HG03064 (cell line): ENCODE measurements around the gene TM9SF2.
"Not testable (repeated sequence)": the region's sequence is repeated elsewhere in the genome, so short reads cannot be mapped to it uniquely, and the experiment has no call there.

Experiments
- ATAC-seq: cut with Tn5 transposase; IDR thresholded peaks from one replicate; pipeline ENCODE4 v1.9.1; 2021; ENCODE audit warnings: low read depth; ENCODE audit not compliant: unreplicated experiment

TM9SF2 gene

GRCh38 chr13:99491750-99492149 lies 9.5 kb upstream of the TM9SF2 start:
- not testable (repeated sequence) for ATAC-seq

- ATAC-seq: no peak
These were observed 5.6 kb upstream of the TM9SF2 start for GRCh38 chr13:99495466-99496183.

GRCh38 chr13:99496184-99497142 lies 4.8 kb upstream of the TM9SF2 start:
- ATAC-seq: peak; percentile 38

- peak; percentile 39 for ATAC-seq
These were observed 2.8 kb upstream of the TM9SF2 start for GRCh38 chr13:99498171-99499161.

DNA sequence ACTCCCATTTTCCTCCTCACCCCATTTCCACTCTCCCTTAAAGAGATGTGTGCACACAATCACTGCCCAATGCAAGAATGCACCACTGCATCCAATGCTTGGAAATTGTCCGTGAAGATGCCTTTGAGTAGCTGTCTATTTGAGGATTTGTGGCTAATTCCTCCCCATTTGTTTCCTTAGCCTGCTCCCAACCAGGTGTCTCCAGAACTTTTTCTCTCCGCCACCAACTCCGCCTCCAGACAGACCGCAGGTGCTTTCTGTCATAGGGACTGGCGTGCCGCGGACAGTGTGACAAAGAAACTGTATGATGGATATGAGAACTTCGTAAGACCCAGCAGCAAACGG lies 461 bp upstream of the TM9SF2 start:
- ATAC-seq: peak; percentile 8

GRCh38 chr13:99501848-99502301 lies 603 bp downstream of the TM9SF2 start:
- no peak for ATAC-seq

DNA sequence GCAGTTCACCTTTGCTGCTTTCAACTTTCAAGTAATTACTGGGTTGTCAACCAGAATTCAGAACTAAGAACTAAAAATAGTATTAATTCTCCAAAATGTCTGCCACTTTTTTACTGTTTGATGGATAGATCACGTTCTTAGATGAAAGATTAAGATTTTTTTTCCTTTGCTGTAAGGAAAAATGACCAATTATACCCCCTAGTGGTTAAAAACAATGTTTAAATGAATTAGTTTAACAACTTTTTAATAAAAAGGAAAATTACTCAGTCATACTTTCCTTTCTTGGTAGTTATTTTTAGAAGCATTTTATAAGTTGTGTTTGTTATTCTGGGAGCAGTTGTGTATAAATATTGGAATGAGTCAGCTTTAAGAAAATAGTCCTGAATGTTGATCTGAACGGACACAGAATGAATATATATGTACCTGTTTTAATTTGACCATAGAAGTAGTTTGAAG lies 4.6 kb downstream of the TM9SF2 start:
- no peak for ATAC-seq

DNA sequence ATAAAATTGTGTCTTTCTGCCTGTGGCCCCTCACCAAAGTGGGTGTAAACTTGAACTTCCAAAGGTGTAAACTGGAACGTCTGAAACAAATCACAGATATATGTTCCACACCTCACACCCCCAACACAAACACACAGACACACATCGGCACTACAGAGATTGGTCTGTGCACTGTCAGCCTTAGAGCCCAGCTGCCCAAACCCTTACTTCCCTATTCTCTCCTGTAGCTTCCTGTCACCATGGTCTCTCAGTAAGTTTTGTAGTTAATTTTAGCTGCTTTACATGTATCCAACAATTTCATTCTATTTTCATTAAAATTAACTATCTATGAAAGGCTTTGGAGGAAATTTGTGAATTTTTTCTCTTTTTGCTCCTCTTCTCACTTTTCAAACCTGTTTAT lies 5.4 kb downstream of the TM9SF2 start:
- ATAC-seq: peak; percentile 84

DNA sequence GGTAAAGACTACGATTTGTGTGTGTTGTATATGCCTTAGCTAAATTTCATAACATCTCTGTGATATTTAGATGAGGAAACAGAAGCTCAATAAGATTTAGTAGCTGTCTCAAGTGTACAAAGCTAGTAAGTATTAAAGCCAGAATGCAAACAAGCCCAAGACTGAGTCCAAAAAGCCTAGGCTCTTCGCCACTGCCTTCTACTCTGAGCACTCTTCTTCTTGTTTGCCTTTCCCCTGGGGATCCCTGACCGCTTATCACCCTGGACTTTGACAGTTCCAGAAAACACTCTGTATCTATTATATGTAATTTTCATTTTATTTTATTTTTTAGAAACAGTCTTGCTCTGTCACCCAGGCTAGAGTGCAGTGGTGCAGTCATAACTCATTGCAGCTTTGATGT lies 5.8 kb downstream of the TM9SF2 start:
- ATAC-seq: peak; percentile 16

GRCh38 chr13:99507551-99507950 lies 6.3 kb downstream of the TM9SF2 start:
- no peak for ATAC-seq

DNA sequence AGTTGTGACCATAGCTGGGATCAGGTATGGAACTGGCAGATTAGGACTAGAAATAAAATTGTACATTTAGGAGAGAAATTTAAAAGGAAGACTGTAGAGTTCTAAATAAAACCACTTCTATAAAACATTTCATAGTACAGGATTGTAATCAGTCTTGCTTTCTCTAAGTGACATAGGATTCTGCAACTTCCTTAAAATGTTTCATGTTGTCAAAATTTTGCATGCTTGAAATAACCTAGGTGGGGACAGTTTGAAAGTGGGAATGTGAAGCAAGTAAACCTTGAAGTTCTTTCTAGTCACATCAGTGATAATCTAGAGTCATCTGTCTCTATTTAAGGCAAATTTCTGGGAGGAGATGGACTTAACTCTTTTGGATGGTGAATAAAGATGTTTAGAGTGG lies 6.7 kb downstream of the TM9SF2 start:
- ATAC-seq: no peak

DNA sequence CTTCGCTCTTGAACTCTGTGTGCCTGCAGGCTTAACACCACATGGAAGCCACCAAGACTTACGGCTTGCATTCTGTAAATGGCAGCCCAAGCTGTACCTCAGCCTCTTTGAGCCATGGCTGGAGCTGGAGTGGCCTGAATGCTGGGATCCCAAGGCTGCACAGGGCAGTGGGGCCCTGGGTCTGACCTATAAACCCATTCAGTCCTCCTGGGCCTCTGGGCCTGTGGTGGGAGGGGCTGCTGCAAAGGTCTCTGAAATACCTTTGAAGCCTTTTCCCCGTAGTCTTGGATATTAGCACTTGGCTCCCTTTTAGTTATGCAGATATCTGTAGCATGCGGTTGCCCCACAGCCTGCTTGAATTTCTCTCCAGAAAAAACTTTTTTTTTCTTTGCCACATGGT lies 8.2 kb downstream of the TM9SF2 start:
- no peak for ATAC-seq

DNA sequence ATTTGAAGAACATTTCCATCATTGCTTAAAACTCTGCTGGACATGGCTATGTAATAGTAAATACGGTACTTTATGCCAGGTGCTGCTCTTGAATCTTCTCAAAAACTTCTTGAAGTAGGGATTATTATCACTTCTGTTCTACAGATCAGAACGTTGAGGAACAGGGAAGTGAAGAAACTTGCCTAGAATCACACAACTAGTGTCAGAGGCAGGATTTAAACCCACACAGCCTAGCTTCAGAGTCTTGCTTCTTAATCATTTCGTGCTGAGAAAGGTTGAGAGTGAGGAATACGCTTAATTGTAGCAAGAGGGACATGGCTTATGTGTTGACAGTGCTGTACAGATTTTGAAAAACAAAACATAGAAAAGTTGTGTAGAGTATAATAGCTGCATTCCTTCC lies 13.5 kb downstream of the TM9SF2 start:
- ATAC-seq: no peak

DNA sequence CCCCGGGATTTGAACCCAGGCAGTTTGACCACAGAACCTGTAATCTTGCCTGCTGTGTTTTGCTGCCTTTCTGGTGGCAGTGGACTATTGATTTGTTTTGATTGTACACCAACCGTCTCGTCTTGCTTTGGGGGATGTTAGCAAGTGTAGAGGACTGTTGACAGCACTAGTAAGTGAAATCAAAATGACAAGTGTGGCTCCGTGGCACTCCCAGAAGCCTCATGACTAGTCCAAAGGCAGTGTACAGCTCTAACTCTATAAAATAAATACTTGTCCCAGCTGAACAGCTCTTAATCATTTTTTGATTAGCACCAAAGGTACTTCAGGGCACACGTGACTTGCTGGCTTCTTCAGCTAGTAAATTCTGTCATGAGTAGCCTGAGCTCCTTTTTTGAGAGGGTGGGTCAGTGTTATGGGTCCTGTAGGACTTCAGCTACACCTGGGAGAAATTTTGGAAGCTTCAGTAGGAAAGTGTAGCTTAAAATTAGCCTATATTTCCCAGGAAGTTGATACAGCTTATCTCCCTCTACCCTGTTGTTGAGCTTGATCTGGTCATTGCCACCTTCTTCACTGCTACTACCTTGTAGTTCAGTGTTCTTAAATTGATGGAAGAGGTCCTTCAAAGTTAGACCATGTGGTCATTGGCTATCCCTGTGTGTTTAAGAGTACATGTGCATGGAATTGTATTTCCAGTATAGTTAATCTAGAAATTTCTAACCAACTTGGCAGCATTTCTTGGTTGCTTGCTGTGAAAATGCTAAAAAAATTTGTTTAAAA lies 15.1 kb downstream of the TM9SF2 start:
- no peak for ATAC-seq

DNA sequence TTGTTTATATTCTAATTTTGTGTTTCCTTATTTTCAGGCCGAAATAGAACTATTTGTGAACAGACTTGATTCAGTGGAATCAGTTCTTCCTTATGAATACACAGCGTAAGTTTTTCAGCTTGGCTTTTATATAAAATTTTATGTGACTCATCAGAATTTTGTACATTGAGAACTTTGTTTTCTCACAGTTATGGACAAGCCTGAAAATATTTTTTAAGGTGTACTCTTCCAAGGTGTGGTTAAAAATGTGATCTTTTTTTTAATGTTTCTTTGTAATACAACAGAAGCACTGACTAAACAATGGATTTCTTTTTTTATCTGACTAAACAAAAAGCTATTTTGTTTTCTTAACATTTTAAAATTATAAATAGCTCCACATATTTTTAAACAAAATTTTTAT lies 16.3 kb downstream of the TM9SF2 start:
- ATAC-seq: no peak

DNA sequence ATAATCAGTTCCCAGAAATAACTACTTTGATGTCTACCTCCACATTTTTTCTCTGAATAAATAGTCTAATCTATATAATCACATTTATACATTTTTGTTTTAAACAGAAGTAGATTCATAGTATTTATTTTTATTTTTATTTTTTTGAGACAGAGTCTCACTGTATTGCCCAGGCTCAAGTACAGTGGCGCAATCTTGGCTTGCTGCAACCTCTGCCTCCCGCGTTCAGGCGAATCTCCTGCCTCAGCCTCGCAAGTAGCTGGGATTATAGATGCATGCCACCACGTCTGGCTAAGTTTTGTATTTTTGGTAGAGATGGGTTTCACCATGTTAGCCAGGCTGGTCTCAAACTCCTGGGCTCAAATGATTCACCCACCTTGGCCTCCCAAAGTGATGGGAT lies 16.7 kb downstream of the TM9SF2 start:
- no peak for ATAC-seq

DNA sequence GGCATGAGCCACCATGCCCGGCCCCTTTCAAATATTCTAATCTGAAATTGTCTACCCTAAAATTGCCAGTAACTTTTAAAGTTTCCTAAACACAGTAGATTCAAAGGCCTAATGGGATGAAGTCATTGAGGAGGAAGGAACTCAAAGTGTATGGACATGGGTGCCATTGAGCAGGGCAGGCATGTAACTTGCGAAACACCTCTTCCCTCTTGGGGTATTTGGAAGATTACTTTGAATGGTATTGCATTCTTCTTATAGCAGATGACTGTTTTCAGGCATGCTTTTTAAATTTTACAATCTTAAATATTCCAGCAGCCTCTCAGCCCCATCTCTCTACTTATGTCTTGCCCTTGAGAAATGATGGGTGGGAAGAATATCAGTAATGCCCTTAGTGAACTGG lies 21.0 kb downstream of the TM9SF2 start:
- ATAC-seq: no peak

DNA sequence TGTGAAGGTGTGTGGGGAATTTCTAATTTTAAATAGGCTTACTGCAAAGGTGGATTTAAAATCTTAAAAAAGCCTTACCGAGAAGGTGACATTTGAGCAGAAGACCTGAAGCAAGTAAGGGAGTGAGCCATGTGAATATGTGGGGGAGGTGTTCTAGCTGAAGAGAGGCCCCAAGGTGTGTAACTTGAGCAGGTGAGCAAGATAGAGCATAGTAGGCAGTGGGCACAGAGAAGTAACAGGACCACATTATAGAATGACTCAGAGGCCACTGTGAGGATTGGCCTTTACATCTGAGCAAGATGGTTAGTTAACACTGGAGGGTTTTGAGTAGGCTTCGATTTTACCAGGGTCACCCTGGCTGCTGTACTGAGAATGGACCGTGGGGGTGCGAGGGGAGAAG lies 22.6 kb downstream of the TM9SF2 start:
- ATAC-seq: no peak

GRCh38 chr13:99525967-99526366 lies 24.7 kb downstream of the TM9SF2 start:
- no peak for ATAC-seq

DNA sequence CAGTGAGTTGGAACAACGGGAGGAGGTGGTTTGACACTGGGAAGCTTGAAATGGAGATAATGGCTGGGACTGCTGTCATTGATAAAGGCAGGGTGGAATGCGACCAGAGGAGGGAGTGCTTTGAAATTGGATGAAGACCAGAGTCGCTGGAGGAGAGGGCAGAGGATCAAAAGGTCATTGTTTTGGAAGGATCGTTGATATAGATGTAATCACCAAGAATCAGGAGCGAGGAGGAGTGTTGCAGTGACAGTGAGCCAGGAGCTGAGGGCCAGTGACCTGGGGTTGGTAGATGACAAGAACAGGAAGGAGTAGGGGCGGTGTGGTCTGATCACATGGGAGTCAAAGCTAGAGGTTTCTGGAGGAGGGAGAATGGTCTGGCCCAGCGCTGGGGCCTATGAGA lies 25.3 kb downstream of the TM9SF2 start:
- ATAC-seq: no peak
